T-helper 1 cell (primary cell): ENCODE data around the gene HOGA1.

Experiments used
- DNase-seq, 5 donors: peaks; one replicate each; pipeline ENCODE4 v3.0.0-alpha.2; 2012 to 2020

The HOGA1 gene

GRCh38 chr10:97580421-97581367 is 3.5 kb upstream of the HOGA1 start:
- DNase-seq, result no peak

- no peak for DNase-seq
These were observed 2.0 kb upstream of the HOGA1 start for GRCh38 chr10:97582169-97582568.

- DNase-seq, result no peak
These were observed 713 bp upstream of the HOGA1 start for GRCh38 chr10:97583476-97583875.

GRCh38 chr10:97584798-97585438 is 729 bp downstream of the HOGA1 start:
- no peak for DNase-seq

- no peak for DNase-seq
These were observed 1.2 kb downstream of the HOGA1 start for GRCh38 chr10:97585439-97585811.

- DNase-seq, result no peak
These were observed 3.0 kb downstream of the HOGA1 start for GRCh38 chr10:97587183-97587582.

GRCh38 chr10:97589479-97589878 is 5.3 kb downstream of the HOGA1 start, which contains the start of gene C10orf62:
Gene C10orf62 (plus strand): TSS chr10:97589721. CDS start chr10:97589898, 177 bp downstream.
- no peak for DNase-seq

- DNase-seq, result peak in 1 of 5 donors; percentile 28
These were observed 6.0 kb downstream of the HOGA1 start for GRCh38 chr10:97590082-97590747.

GRCh38 chr10:97590748-97591495 is 6.7 kb downstream of the HOGA1 start:
- no peak for DNase-seq

- no peak for DNase-seq
These were observed 9.2 kb downstream of the HOGA1 start for GRCh38 chr10:97593421-97593820.

- no peak for DNase-seq
These were observed 12.2 kb downstream of the HOGA1 start for GRCh38 chr10:97596101-97597082.

- DNase-seq, result no peak
These were observed 13.6 kb downstream of the HOGA1 start for GRCh38 chr10:97597778-97598177.

- no peak for DNase-seq
These were observed 14.4 kb downstream of the HOGA1 start for GRCh38 chr10:97598407-97599271.

GRCh38 chr10:97599272-97599619 is 15.1 kb downstream of the HOGA1 start:
- DNase-seq, result no peak

GRCh38 chr10:97600616-97601015 is 16.4 kb downstream of the HOGA1 start:
- DNase-seq, result no peak

GRCh38 chr10:97601268-97602215 is 17.4 kb downstream of the HOGA1 start:
- DNase-seq, result no peak

- no peak for DNase-seq
These were observed 23.0 kb downstream of the HOGA1 start for GRCh38 chr10:97607095-97607636.

GRCh38 chr10:97608991-97609561 is 24.9 kb downstream of the HOGA1 start:
- DNase-seq, result no peak

- DNase-seq, result no peak
These were observed 27.3 kb downstream of the HOGA1 start for GRCh38 chr10:97611473-97611872.
